Measurements from ENCODE around the gene TSPAN4.

The TSPAN4 gene

GRCh38 chr11:833114-833791, 9.4 kb upstream of the TSPAN4 start:
- Mint-ChIP-seq H3K4me3 (peak overlapping the region; percentile 20), H3K4me1 (ENCODE audit: low read depth) (peaks cover 18% of the 10 kb centered on the region), H3K27me3 (no peaks in the 10 kb centered on the region), H3K36me3 (no peaks in the 10 kb centered on the region), H3K9me3 (ENCODE audit: low read depth) (no peaks in the 10 kb centered on the region), H3K27ac (no peak overlapping the region)

- Mint-ChIP-seq H3K36me3 (no peaks in the 10 kb centered on the region), H3K27ac (no peak overlapping the region), H3K27me3 (no peaks in the 10 kb centered on the region), H3K4me1 (ENCODE audit: low read depth) (peaks cover 16% of the 10 kb centered on the region), H3K4me3 (peak overlapping the region; percentile 73), H3K9me3 (ENCODE audit: low read depth) (no peaks in the 10 kb centered on the region)
Observed at GRCh38 chr11:833849-834311, 8.8 kb upstream of the TSPAN4 start.

- H3K27ac Mint-ChIP-seq = no peak overlapping the region
- H3K4me3 Mint-ChIP-seq = peak overlapping the region; percentile 73
- no peaks in the 10 kb centered on the region for H3K36me3 Mint-ChIP-seq
- no peaks in the 10 kb centered on the region for H3K9me3 Mint-ChIP-seq (ENCODE audit: low read depth)
- peaks cover 9% of the 10 kb centered on the region for H3K4me1 Mint-ChIP-seq (ENCODE audit: low read depth)
- no peaks in the 10 kb centered on the region for H3K27me3 Mint-ChIP-seq
Observed at GRCh38 chr11:834371-835316, 8.0 kb upstream of the TSPAN4 start.

GRCh38 chr11:836274-836673, 6.4 kb upstream of the TSPAN4 start:
- Mint-ChIP-seq H3K4me3 (no peak overlapping the region), H3K9me3 (ENCODE audit: low read depth) (no peaks in the 10 kb centered on the region), H3K27me3 (no peaks in the 10 kb centered on the region), H3K27ac (no peak overlapping the region), H3K36me3 (no peaks in the 10 kb centered on the region), H3K4me1 (ENCODE audit: low read depth) (peaks cover 20% of the 10 kb centered on the region)

GRCh38 chr11:836700-837099, 6.0 kb upstream of the TSPAN4 start:
- no peaks in the 10 kb centered on the region for H3K27me3 Mint-ChIP-seq
- H3K27ac Mint-ChIP-seq = no peak overlapping the region
- no peaks in the 10 kb centered on the region for H3K9me3 Mint-ChIP-seq (ENCODE audit: low read depth)
- peaks cover 20% of the 10 kb centered on the region for H3K4me1 Mint-ChIP-seq (ENCODE audit: low read depth)
- H3K4me3 Mint-ChIP-seq = no peak overlapping the region
- no peaks in the 10 kb centered on the region for H3K36me3 Mint-ChIP-seq

- Mint-ChIP-seq H3K4me3 (no peak overlapping the region), H3K36me3 (no peaks in the 10 kb centered on the region), H3K27me3 (no peaks in the 10 kb centered on the region), H3K9me3 (ENCODE audit: low read depth) (no peaks in the 10 kb centered on the region), H3K27ac (no peak overlapping the region), H3K4me1 (ENCODE audit: low read depth) (peaks cover 17% of the 10 kb centered on the region)
Observed at GRCh38 chr11:837189-837989, 5.3 kb upstream of the TSPAN4 start.

GRCh38 chr11:837990-838307, 4.7 kb upstream of the TSPAN4 start:
- no peaks in the 10 kb centered on the region for H3K36me3 Mint-ChIP-seq
- peaks cover 17% of the 10 kb centered on the region for H3K4me1 Mint-ChIP-seq (ENCODE audit: low read depth)
- no peaks in the 10 kb centered on the region for H3K9me3 Mint-ChIP-seq (ENCODE audit: low read depth)
- H3K27ac Mint-ChIP-seq = no peak overlapping the region
- H3K4me3 Mint-ChIP-seq = no peak overlapping the region
- H3K27me3 Mint-ChIP-seq = no peaks in the 10 kb centered on the region

GRCh38 chr11:838441-839279, 4.0 kb upstream of the TSPAN4 start:
- H3K9me3 Mint-ChIP-seq (ENCODE audit: low read depth) = no peaks in the 10 kb centered on the region

GRCh38 chr11:839280-839623, 3.4 kb upstream of the TSPAN4 start:
- H3K9me3 Mint-ChIP-seq (ENCODE audit: low read depth) = no peaks in the 10 kb centered on the region
- peaks cover 18% of the 10 kb centered on the region for H3K4me1 Mint-ChIP-seq (ENCODE audit: low read depth)
- H3K36me3 Mint-ChIP-seq = no peaks in the 10 kb centered on the region
- H3K27me3 Mint-ChIP-seq = no peaks in the 10 kb centered on the region
- no peak overlapping the region for H3K4me3 Mint-ChIP-seq
- no peak overlapping the region for H3K27ac Mint-ChIP-seq

More at GRCh38 chr11:838441-839279, 4.0 kb upstream of the TSPAN4 start:
- no peaks in the 10 kb centered on the region for H3K27me3 Mint-ChIP-seq
- H3K36me3 Mint-ChIP-seq = no peaks in the 10 kb centered on the region
- H3K27ac Mint-ChIP-seq = no peak overlapping the region
- peaks cover 19% of the 10 kb centered on the region for H3K4me1 Mint-ChIP-seq (ENCODE audit: low read depth)
- H3K4me3 Mint-ChIP-seq = peak overlapping the region; percentile 32

- Mint-ChIP-seq H3K36me3 (no peaks in the 10 kb centered on the region), H3K4me3 (peak overlapping the region; percentile 88), H3K27me3 (no peaks in the 10 kb centered on the region), H3K27ac (no peak overlapping the region), H3K4me1 (ENCODE audit: low read depth) (peaks cover 21% of the 10 kb centered on the region), H3K9me3 (ENCODE audit: low read depth) (no peaks in the 10 kb centered on the region)
Observed at GRCh38 chr11:839875-840617, 2.6 kb upstream of the TSPAN4 start.

GRCh38 chr11:841981-842369, 677 bp upstream of the TSPAN4 start:
- H3K4me1 Mint-ChIP-seq (ENCODE audit: low read depth) = peaks cover 24% of the 10 kb centered on the region
- H3K36me3 Mint-ChIP-seq = no peaks in the 10 kb centered on the region
- H3K27me3 Mint-ChIP-seq = no peaks in the 10 kb centered on the region
- peak overlapping the region; percentile 80 for H3K27ac Mint-ChIP-seq
- H3K4me3 Mint-ChIP-seq = peak overlapping the region; percentile 88
- H3K9me3 Mint-ChIP-seq (ENCODE audit: low read depth) = no peaks in the 10 kb centered on the region

GRCh38 chr11:843086-843734, 558 bp downstream of the TSPAN4 start:
- H3K36me3 Mint-ChIP-seq = no peaks in the 10 kb centered on the region
- no peaks in the 10 kb centered on the region for H3K9me3 Mint-ChIP-seq (ENCODE audit: low read depth)
- H3K4me1 Mint-ChIP-seq (ENCODE audit: low read depth) = peaks cover 24% of the 10 kb centered on the region
- peak overlapping the region; percentile 77 for H3K4me3 Mint-ChIP-seq
- H3K27ac Mint-ChIP-seq = no peak overlapping the region
- H3K27me3 Mint-ChIP-seq = no peaks in the 10 kb centered on the region

- H3K4me3 Mint-ChIP-seq = peak overlapping the region; percentile 77
- H3K36me3 Mint-ChIP-seq = no peaks in the 10 kb centered on the region
- no peaks in the 10 kb centered on the region for H3K9me3 Mint-ChIP-seq (ENCODE audit: low read depth)
- peaks cover 28% of the 10 kb centered on the region for H3K4me1 Mint-ChIP-seq (ENCODE audit: low read depth)
- H3K27ac Mint-ChIP-seq = no peak overlapping the region
- no peaks in the 10 kb centered on the region for H3K27me3 Mint-ChIP-seq
Observed at GRCh38 chr11:843818-844692, 1.4 kb downstream of the TSPAN4 start.
